GM23338 (cell line): ENCODE measurements around the gene SCN2A. TPM values are rescaled to one million over a fixed set of nuclear protein-coding genes. Genes with fewer than 3 reads are reported as not detected.
A peak's percentile ranks its signal among the peaks of the same experiment; 100 is the strongest.
"Not testable (repeated sequence)": the region's sequence is repeated elsewhere in the genome, so short reads cannot be mapped to it uniquely, and the experiment has no call there.

Experiments used
- ATAC-seq: fragments of 200-7000 bp; cut with Tn5 transposase; 3 replicates; pipeline ENCODE4 v1.9.1; 2020
- DNase-seq: peaks from one replicate; pipeline ENCODE4 v3.0.0-alpha.2; 2015; ENCODE audit warnings: low spot score
- H2AFZ ChIP-seq: fragments of 200-600 bp; sonication (generic); 2 replicates; pipeline ENCODE4 v1.8.0; 2016; ENCODE audit warnings: antibody characterized with exemption, mild to moderate bottlenecking, moderate library complexity
- H3F3A ChIP-seq: fragments of 200-600 bp; sonication (generic); replicated peaks from 2 replicates; pipeline ENCODE4 v1.8.0; 2017; ENCODE audit warnings: antibody characterized with exemption, mixed run types, low read depth
- H3K27ac ChIP-seq: fragments of 200-600 bp; sonication (generic); 2 replicates; pipeline ENCODE4 v1.6.1; 2016; ENCODE audit warnings: low read depth
- H3K27me3 ChIP-seq: fragments of 200-600 bp; sonication (generic); 2 replicates; pipeline ENCODE4 v1.8.0; 2016; ENCODE audit warnings: mild to moderate bottlenecking, mixed run types, moderate library complexity; ENCODE audit not compliant: insufficient read depth
- H3K36me3 ChIP-seq: fragments of 200-600 bp; sonication (generic); 2 replicates; pipeline ENCODE4 v1.8.0; 2016; ENCODE audit warnings: mild to moderate bottlenecking; ENCODE audit not compliant: insufficient read depth
- H3K4me1 ChIP-seq: fragments of 200-600 bp; sonication (generic); 2 replicates; pipeline ENCODE4 v1.8.0; 2016; ENCODE audit warnings: mild to moderate bottlenecking, moderate library complexity; ENCODE audit not compliant: insufficient read depth
- H3K4me2 ChIP-seq: fragments of 200-600 bp; sonication (generic); 2 replicates; pipeline ENCODE4 v1.7.1; 2017; ENCODE audit warnings: mixed run types
- H3K4me3 ChIP-seq: fragments of 200-600 bp; sonication (generic); 2 replicates; pipeline ENCODE4 v1.6.1; 2016; ENCODE audit warnings: mixed run types
- H3K79me2 ChIP-seq: fragments of 200-600 bp; sonication (generic); replicated peaks from 2 replicates; pipeline ENCODE4 v1.8.0; 2017; ENCODE audit warnings: mild to moderate bottlenecking; ENCODE audit not compliant: insufficient read depth
- H3K9me2 ChIP-seq: fragments of 200-600 bp; sonication (generic); 2 replicates; pipeline ENCODE4 v1.8.0; 2017; ENCODE audit not compliant: insufficient read depth
- H4K20me1 ChIP-seq: fragments of 200-600 bp; sonication (generic); replicated peaks from 2 replicates; pipeline ENCODE4 v1.8.0; 2017; ENCODE audit warnings: mild to moderate bottlenecking; ENCODE audit not compliant: insufficient read depth
- H3K27ac Mint-ChIP-seq: 2 replicates; pipeline ENCODE4 v1.8.0; 2020; ENCODE audit warnings: inconsistent platforms, mild to moderate bottlenecking, moderate library complexity, mixed read lengths
- H3K27me3 Mint-ChIP-seq: 3 replicates; pipeline ENCODE4 v1.8.0; 2022; ENCODE audit warnings: low read depth, mild to moderate bottlenecking, moderate library complexity, mixed read lengths, inconsistent platforms; ENCODE audit not compliant: insufficient read depth, poor library complexity
- H3K36me3 Mint-ChIP-seq: 3 replicates; pipeline ENCODE4 v1.8.0; 2021; ENCODE audit warnings: low read depth, mild to moderate bottlenecking, inconsistent platforms, moderate library complexity, mixed read lengths
- H3K4me1 Mint-ChIP-seq: 3 replicates; pipeline ENCODE4 v1.8.0; 2020; ENCODE audit warnings: mild to moderate bottlenecking, inconsistent platforms, mixed read lengths
- H3K4me3 Mint-ChIP-seq: 3 replicates; pipeline ENCODE4 v1.8.0; 2021; ENCODE audit warnings: moderate library complexity, mild to moderate bottlenecking, inconsistent platforms, mixed read lengths
- H3K9me3 Mint-ChIP-seq: 3 replicates; pipeline ENCODE4 v1.8.0; 2020; ENCODE audit warnings: moderate library complexity, mild to moderate bottlenecking, inconsistent platforms, mixed read lengths
- CREB1 ChIP-seq: fragments of 250-450 bp; sonication (Bioruptor Pico); IDR thresholded peaks from 2 replicates; pipeline ENCODE4 v1.5.0; 2020; ENCODE audit warnings: low read depth, mild to moderate bottlenecking, moderate library complexity
- CTCF ChIP-seq, 2 experiments: fragments of 200-600 bp in 1 of 2; sonication (generic) in 1 of 2; conservative IDR thresholded peaks; 2 replicates each; pipeline versions ENCODE4 v1.5.1 to v1.6.1; 2016 to 2017; ENCODE audit warnings: antibody characterized with exemption in 2 of 2, low read depth in 2 of 2, mild to moderate bottlenecking in 2 of 2, moderate library complexity in 1 of 2
- EZH2phosphoT487 ChIP-seq: fragments of 200-600 bp; sonication (generic); IDR thresholded peaks from one replicate; pipeline ENCODE4 v1.8.1; 2018; ENCODE audit warnings: antibody characterized with exemption; ENCODE audit not compliant: unreplicated experiment
- JUNB ChIP-seq: IDR thresholded peaks from one replicate; pipeline ENCODE4 v1.6.1; 2016; ENCODE audit warnings: antibody characterized with exemption; ENCODE audit not compliant: unreplicated experiment
- NANOG ChIP-seq: IDR thresholded peaks from 2 replicates; pipeline ENCODE4 v1.6.1; 2016; ENCODE audit warnings: antibody characterized with exemption, borderline replicate concordance
- POLR2AphosphoS5 ChIP-seq: IDR thresholded peaks from 2 replicates; pipeline ENCODE4 v1.6.1; 2016; ENCODE audit warnings: antibody characterized with exemption, low read depth
- STAT1 ChIP-seq: IDR thresholded peaks from one replicate; pipeline ENCODE4 v1.6.1; 2016; ENCODE audit warnings: antibody characterized with exemption; ENCODE audit not compliant: unreplicated experiment
- ZNF114 ChIP-seq: fragments of 250-450 bp; sonication (Bioruptor Pico); IDR thresholded peaks from 2 replicates; pipeline ENCODE4 v1.5.0; 2020; ENCODE audit warnings: mild to moderate bottlenecking, moderate library complexity
- ZNF331 ChIP-seq: fragments of 250-450 bp; sonication (Bioruptor Pico); IDR thresholded peaks from 2 replicates; pipeline ENCODE4 v1.5.0; 2020; ENCODE audit warnings: low read depth, mild to moderate bottlenecking, moderate library complexity
- polyA plus RNA-seq: library from polyadenylated mRNA; unstranded; fragments of >200 nt; fragmentation: Nextera tagmentation; extraction: Ambion mirVana; gene quantifications from 2 replicates; pipeline ENCODE4 v1.2.1, GENCODE V29; 2016
- total RNA-seq: library from RNA; depleted of rRNA; stranded (reverse); fragments of >200 nt; shearing (Covaris generic); gene quantifications from 2 replicates; pipeline ENCODE4 v1.2.3, GENCODE V29; 2014
- TF ChIP-seq, protein P1 (sequence below): IDR thresholded peaks from 2 replicates; pipeline ENCODE4 v1.6.1; 2016; ENCODE audit warnings: antibody characterized with exemption
- TF ChIP-seq, protein P2 (sequence below): IDR thresholded peaks from one replicate; pipeline ENCODE4 v1.6.1; 2018; ENCODE audit warnings: antibody characterized with exemption; ENCODE audit not compliant: unreplicated experiment

SCN2A gene
- total and polyA plus RNA-seq, 2 experiments from 2014 or later = 0.45 to 0.52 TPM

DNA sequence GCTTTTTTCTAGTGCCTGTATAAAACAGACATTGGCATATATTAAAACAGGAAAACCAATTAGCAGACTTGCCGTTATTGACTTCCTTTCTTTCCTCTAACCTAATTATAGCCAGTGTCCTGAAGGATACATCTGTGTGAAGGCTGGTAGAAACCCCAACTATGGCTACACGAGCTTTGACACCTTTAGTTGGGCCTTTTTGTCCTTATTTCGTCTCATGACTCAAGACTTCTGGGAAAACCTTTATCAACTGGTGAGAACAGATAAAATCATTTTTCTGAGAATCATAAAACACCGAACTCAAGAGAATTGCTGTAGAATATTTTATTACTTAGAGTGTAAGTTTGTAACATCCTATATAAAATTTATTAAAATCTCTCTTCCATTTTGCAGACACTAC is 74.3 kb downstream of the SCN2A start (continued):
- TF ChIP-seq JUNB = no peak
- TF ChIP-seq, protein P1, sequence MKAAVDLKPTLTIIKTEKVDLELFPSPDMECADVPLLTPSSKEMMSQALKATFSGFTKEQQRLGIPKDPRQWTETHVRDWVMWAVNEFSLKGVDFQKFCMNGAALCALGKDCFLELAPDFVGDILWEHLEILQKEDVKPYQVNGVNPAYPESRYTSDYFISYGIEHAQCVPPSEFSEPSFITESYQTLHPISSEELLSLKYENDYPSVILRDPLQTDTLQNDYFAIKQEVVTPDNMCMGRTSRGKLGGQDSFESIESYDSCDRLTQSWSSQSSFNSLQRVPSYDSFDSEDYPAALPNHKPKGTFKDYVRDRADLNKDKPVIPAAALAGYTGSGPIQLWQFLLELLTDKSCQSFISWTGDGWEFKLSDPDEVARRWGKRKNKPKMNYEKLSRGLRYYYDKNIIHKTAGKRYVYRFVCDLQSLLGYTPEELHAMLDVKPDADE = no peak
- no peak for TF ChIP-seq POLR2AphosphoS5
- TF ChIP-seq EZH2phosphoT487 = no peak
- no peak for TF ChIP-seq CTCF (conservative IDR thresholded peaks at IDR 0.05; ENCODE audit: low read depth in 2 of 2)
- TF ChIP-seq NANOG = no peak
- TF ChIP-seq ZNF331 (CRISPR knock-in tag) = no peak

GRCh38 chr2:165328272-165328671 is 89.1 kb downstream of the SCN2A start:
- H3F3A ChIP-seq = no peaks in the 10 kb centered on the region
- Mint-ChIP-seq H3K36me3 (no peaks in the 10 kb centered on the region), H3K27me3 (no peaks in the 10 kb centered on the region), H3K9me3 (no peaks in the 10 kb centered on the region), H3K27ac (no peak overlapping the region), H3K4me1 (no peaks in the 10 kb centered on the region), H3K4me3 (no peak overlapping the region)
- no peaks in the 10 kb centered on the region for H3K9me2 ChIP-seq
- H3K4me1 ChIP-seq = no peaks in the 10 kb centered on the region
- H3K4me3 ChIP-seq = no peak overlapping the region
- ATAC-seq (no peak), DNase-seq (peak; percentile 14)
- no peak overlapping the region for H3K4me2 ChIP-seq
- no peaks in the 10 kb centered on the region for H3K79me2 ChIP-seq
- H3K36me3 ChIP-seq = no peaks in the 10 kb centered on the region
- TF ChIP-seq STAT1 = no peak
- TF ChIP-seq, protein P1 = no peak
- TF ChIP-seq, protein P2, sequence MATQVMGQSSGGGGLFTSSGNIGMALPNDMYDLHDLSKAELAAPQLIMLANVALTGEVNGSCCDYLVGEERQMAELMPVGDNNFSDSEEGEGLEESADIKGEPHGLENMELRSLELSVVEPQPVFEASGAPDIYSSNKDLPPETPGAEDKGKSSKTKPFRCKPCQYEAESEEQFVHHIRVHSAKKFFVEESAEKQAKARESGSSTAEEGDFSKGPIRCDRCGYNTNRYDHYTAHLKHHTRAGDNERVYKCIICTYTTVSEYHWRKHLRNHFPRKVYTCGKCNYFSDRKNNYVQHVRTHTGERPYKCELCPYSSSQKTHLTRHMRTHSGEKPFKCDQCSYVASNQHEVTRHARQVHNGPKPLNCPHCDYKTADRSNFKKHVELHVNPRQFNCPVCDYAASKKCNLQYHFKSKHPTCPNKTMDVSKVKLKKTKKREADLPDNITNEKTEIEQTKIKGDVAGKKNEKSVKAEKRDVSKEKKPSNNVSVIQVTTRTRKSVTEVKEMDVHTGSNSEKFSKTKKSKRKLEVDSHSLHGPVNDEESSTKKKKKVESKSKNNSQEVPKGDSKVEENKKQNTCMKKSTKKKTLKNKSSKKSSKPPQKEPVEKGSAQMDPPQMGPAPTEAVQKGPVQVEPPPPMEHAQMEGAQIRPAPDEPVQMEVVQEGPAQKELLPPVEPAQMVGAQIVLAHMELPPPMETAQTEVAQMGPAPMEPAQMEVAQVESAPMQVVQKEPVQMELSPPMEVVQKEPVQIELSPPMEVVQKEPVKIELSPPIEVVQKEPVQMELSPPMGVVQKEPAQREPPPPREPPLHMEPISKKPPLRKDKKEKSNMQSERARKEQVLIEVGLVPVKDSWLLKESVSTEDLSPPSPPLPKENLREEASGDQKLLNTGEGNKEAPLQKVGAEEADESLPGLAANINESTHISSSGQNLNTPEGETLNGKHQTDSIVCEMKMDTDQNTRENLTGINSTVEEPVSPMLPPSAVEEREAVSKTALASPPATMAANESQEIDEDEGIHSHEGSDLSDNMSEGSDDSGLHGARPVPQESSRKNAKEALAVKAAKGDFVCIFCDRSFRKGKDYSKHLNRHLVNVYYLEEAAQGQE = no peak
- no peak for TF ChIP-seq CTCF (conservative IDR thresholded peaks at IDR 0.05; ENCODE audit: low read depth in 2 of 2)
- TF ChIP-seq NANOG = no peak
- no peak for TF ChIP-seq CREB1 (CRISPR knock-in tag)
- TF ChIP-seq ZNF114 (CRISPR knock-in tag) = no peak
- TF ChIP-seq ZNF331 (CRISPR knock-in tag) = no peak
- TF ChIP-seq EZH2phosphoT487 = no peak
- peak overlapping the region; percentile 12; the same call in 1 of the 2 replicates for H3K27ac ChIP-seq
- H4K20me1 ChIP-seq = no peaks in the 10 kb centered on the region
- H3K27me3 ChIP-seq = no peaks in the 10 kb centered on the region
- H2AFZ ChIP-seq = peak overlapping the region; percentile 39; the same call in 1 of the 2 replicates

- not testable (repeated sequence) for H3K36me3 ChIP-seq, H3F3A ChIP-seq, H3K9me3 Mint-ChIP-seq, H3K4me1 Mint-ChIP-seq, H3K4me2 ChIP-seq, ATAC-seq, H3K36me3 Mint-ChIP-seq, DNase-seq, H3K27me3 Mint-ChIP-seq, H3K4me1 ChIP-seq, H3K27ac Mint-ChIP-seq, H3K9me2 ChIP-seq, H3K79me2 ChIP-seq, H3K27me3 ChIP-seq, H3K4me3 Mint-ChIP-seq, H4K20me1 ChIP-seq, H3K27ac ChIP-seq, H3K4me3 ChIP-seq
- peak overlapping the region; percentile 29; the same call in 1 of the 2 replicates for H2AFZ ChIP-seq
Observed at GRCh38 chr2:165344276-165344675, 105.1 kb downstream of the SCN2A start.
